HUES64 (cell line): ENCODE results near the gene SETD1A.
A peak's percentile ranks its signal among the peaks of the same experiment; 100 is the strongest.

ENCODE experiments used
- H3K27ac ChIP-seq: 2 replicates; pipeline ENCODE4 v1.7.0; 2013; ENCODE audit warnings: low read depth, low read length, inconsistent platforms
- H3K27me3 ChIP-seq: 2 replicates; pipeline ENCODE4 v1.6.1; 2013; ENCODE audit warnings: mild to moderate bottlenecking, low read length; ENCODE audit not compliant: insufficient read depth
- H3K36me3 ChIP-seq: 2 replicates; pipeline ENCODE4 v1.6.1; 2013; ENCODE audit warnings: mild to moderate bottlenecking, low read length; ENCODE audit not compliant: insufficient read depth
- H3K4me1 ChIP-seq: 2 replicates; pipeline ENCODE4 v1.6.1; 2013; ENCODE audit warnings: mild to moderate bottlenecking, low read length, moderate library complexity; ENCODE audit not compliant: insufficient read depth
- H3K4me3 ChIP-seq: 2 replicates; pipeline ENCODE4 v1.5.1; 2013; ENCODE audit warnings: mild to moderate bottlenecking, low read length, moderate library complexity
- H3K9ac ChIP-seq: 2 replicates; pipeline ENCODE4 v1.6.1; 2013; ENCODE audit warnings: mild to moderate bottlenecking, low read depth, low read length
- H3K9me3 ChIP-seq: 2 replicates; pipeline ENCODE4 v1.6.1; 2013; ENCODE audit warnings: low read depth, low read length; ENCODE audit not compliant: insufficient read depth
- WGBS: fragments of 150-250, 120-280 bp; methylation state at CpG from one replicate; pipeline ENCODE4 v1.1.7; 2013; ENCODE audit warnings: missing lambda C conversion rate; 5-methylcytosine and 5-hydroxymethylcytosine counted together

SETD1A gene

GRCh38 chr16:31032736-31033708 lies 75.5 kb downstream of the SETD1A start, which contains the start of gene STX4:
STX4 (plus strand) TSS chr16:31033558; CDS start chr16:31033806, 248 bp downstream.
- Histone ChIP-seq H3K9me3 (no peaks in the 10 kb centered on the region), H3K4me1 (no peaks in the 10 kb centered on the region), H3K9ac (peak within 1 kb of the TSS; percentile 37), H3K36me3 (no peaks in the 10 kb centered on the region), H3K27ac (peak within 1 kb of the TSS; percentile 24; the same call in 1 of the 2 replicates), H3K4me3 (peak within 1 kb of the TSS; percentile 95), H3K27me3 (no peaks in the 10 kb centered on the region)
- 2% methylated on average over 75 of the region's 75 CpGs for WGBS

- Histone ChIP-seq H3K9ac (peak overlapping the region; percentile 37), H3K27me3 (no peaks in the 10 kb centered on the region), H3K9me3 (no peaks in the 10 kb centered on the region), H3K4me3 (peak overlapping the region; percentile 95), H3K27ac (no peak overlapping the region), H3K36me3 (no peaks in the 10 kb centered on the region), H3K4me1 (no peaks in the 10 kb centered on the region)
- WGBS, result 1% methylated on average over 47 of the region's 47 CpGs
Observed at GRCh38 chr16:31033709-31034492, 76.3 kb downstream of the SETD1A start.
